ENCODE measurements around the gene TMEM47. TPM values are rescaled to one million over a fixed set of nuclear protein-coding genes. Genes with fewer than 3 reads are reported as not detected.

TMEM47 gene
- total RNA-seq (2014; rRNA removed; shearing (Covaris generic)) = not detected in 2 replicates
- not detected in 2 replicates for total RNA-seq (2022)
- not detected for Bru-seq, nascent RNA
- not detected for BruChase-seq, experiment 1, labeled RNA remaining after a 6-hour chase
- BruChase-seq, experiment 2, labeled RNA remaining after a 2-hour chase = not detected
- long read RNA-seq = 0 reads

DNA sequence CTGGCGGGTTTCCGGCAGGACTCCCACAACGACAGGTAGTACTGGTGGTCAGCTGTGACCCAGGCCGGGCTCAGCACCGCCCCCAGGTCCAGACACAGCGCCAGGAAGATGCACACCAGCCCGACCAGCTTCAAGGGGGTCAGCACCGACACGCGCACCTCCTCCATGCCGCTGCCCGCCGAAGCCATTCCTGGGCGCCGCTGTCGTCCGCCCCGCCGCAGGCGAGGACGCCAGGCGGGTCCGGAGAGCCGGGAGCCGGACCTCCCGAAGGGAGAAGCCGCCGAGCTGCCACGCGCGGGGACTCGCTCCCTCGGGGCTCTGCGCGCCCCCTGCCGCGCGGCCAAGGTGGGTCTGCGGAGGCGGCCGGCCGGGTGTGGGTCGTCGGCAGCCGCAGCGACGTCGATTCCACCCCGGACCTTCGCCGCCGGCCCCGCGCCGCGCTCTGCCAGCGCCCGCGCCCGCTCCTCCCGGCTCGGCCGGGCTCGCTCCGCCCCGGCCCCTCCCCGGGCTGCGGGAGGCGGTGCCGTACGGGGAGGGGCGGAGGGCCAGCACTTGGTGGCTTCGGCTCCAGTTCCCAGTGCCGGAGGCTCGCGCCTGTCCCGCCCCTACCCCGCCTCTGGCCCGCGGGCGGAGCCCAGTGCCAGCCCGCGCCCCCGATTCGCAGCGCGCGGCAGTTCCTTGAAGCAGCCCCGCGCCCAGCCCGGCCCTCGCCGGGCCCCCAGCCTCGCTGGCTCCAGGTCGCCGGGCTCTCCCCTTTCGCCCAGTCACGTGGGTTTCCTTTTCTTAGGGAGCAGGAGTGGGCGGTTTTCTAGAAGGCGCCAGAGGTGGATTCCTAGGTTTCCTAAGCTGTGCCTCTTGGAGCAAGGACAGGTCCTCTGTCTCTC lies at the start of gene TMEM47:
TMEM47 (minus strand) TSS at position 444 of the 884 bp plus-strand sequence; CDS start at position 188, 256 bp downstream.
- H3K27ac ChIP-seq (ENCODE audit: low read depth, low read length, poor library complexity, severe bottlenecking) = no peak within 1 kb of the TSS
- POLR2A ChIA-PET = no interaction called here
- no peaks in the 10 kb centered on the region for H3K4me1 ChIP-seq (ENCODE audit: insufficient read depth, low read length, poor library complexity, severe bottlenecking)
- no peaks in the 10 kb centered on the region for H4K20me1 ChIP-seq (ENCODE audit: insufficient read depth, low read length)
- CTCF ChIA-PET (ENCODE audit: unreplicated experiment) = no interaction called here
- H3K4me2 ChIP-seq (ENCODE audit: low read length) = no peak within 1 kb of the TSS
- BruUV-seq (replicated peaks) = no TSS peak
- H3K4me3 ChIP-seq (ENCODE audit: low read depth, low read length, poor library complexity, severe bottlenecking) = no peak within 1 kb of the TSS
- TF ChIP-seq CTCF (conservative IDR thresholded peaks at IDR 0.05; ENCODE audit: low read length) = no peak
- TF ChIP-seq EZH2phosphoT487 (IDR thresholded peaks at IDR 0.05; ENCODE audit: borderline replicate concordance, low read depth, low read length) = no peak
- no peak for DNase-seq (ENCODE audit: low spot score)
- intact Hi-C loops (cut with micrococcal nuclease; ENCODE audit: unreplicated experiment) = no loop called here
- no peaks in the 10 kb centered on the region for H3K9me2 ChIP-seq (ENCODE audit: insufficient read depth, low read length)
- no peaks in the 10 kb centered on the region for H3K36me3 ChIP-seq (ENCODE audit: insufficient read depth, low read length)
- no peaks in the 10 kb centered on the region for H3K9me3 ChIP-seq (ENCODE audit: low read length)
- no peak within 1 kb of the TSS for H2AFZ ChIP-seq (ENCODE audit: low read length)
- no peaks in the 10 kb centered on the region for H3K79me2 ChIP-seq (ENCODE audit: insufficient read depth, low read depth, low read length)

DNA sequence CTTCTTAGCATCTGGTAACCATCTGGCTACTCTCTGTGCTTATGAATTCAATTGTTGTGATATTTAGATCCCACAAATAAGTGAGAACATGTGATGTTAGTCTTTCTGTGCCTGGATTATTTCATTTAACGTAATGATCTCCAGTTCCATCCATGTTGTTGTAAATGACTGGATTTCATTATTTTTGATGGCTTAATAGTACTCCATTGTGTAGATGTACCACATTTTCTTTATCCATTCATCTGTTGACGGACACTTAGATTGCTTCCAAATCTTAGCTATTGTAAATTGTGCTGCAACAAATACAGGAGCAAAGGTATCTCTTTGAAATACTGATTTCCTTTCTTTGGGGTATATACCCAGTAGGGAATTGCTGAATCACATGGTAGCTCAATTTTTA lies 30.0 kb upstream of the TMEM47 start:
- H3K27ac ChIP-seq (ENCODE audit: low read depth, low read length, poor library complexity, severe bottlenecking) = no peak overlapping the region
- no peaks in the 10 kb centered on the region for H3K4me1 ChIP-seq (ENCODE audit: insufficient read depth, low read length, poor library complexity, severe bottlenecking)
- no peak overlapping the region for H3K4me3 ChIP-seq (ENCODE audit: low read depth, low read length, poor library complexity, severe bottlenecking)
- no peaks in the 10 kb centered on the region for H4K20me1 ChIP-seq (ENCODE audit: insufficient read depth, low read length)
- TF ChIP-seq CTCF (conservative IDR thresholded peaks at IDR 0.05; ENCODE audit: low read length) (no peak), EZH2phosphoT487 (IDR thresholded peaks at IDR 0.05; ENCODE audit: borderline replicate concordance, low read depth, low read length) (no peak)
- no peak for DNase-seq (ENCODE audit: low spot score)
- BruUV-seq (replicated peaks) = no TSS peak
- no peaks in the 10 kb centered on the region for H3K9me3 ChIP-seq (ENCODE audit: low read length)
- H3K9me2 ChIP-seq (ENCODE audit: insufficient read depth, low read length) = no peaks in the 10 kb centered on the region
- no peak overlapping the region for H3K4me2 ChIP-seq (ENCODE audit: low read length)
- intact Hi-C loops (cut with micrococcal nuclease; ENCODE audit: unreplicated experiment) = no loop called here
- ChIA-PET CTCF (ENCODE audit: unreplicated experiment) (no interaction called here), POLR2A (no interaction called here)
- H3K79me2 ChIP-seq (ENCODE audit: insufficient read depth, low read depth, low read length) = no peaks in the 10 kb centered on the region
- H2AFZ ChIP-seq (ENCODE audit: low read length) = no peak overlapping the region
- no peaks in the 10 kb centered on the region for H3K36me3 ChIP-seq (ENCODE audit: insufficient read depth, low read length)

- Histone ChIP-seq H3K4me2 (ENCODE audit: low read length) (no peak overlapping the region), H3K9me2 (ENCODE audit: insufficient read depth, low read length) (no peaks in the 10 kb centered on the region), H3K27ac (ENCODE audit: low read depth, low read length, poor library complexity, severe bottlenecking) (no peak overlapping the region), H4K20me1 (ENCODE audit: insufficient read depth, low read length) (no peaks in the 10 kb centered on the region), H2AFZ (ENCODE audit: low read length) (no peak overlapping the region), H3K36me3 (ENCODE audit: insufficient read depth, low read length) (no peaks in the 10 kb centered on the region), H3K4me3 (ENCODE audit: low read depth, low read length, poor library complexity, severe bottlenecking) (no peak overlapping the region), H3K79me2 (ENCODE audit: insufficient read depth, low read depth, low read length) (no peaks in the 10 kb centered on the region), H3K9me3 (ENCODE audit: low read length) (no peaks in the 10 kb centered on the region), H3K4me1 (ENCODE audit: insufficient read depth, low read length, poor library complexity, severe bottlenecking) (no peaks in the 10 kb centered on the region)
- ChIA-PET CTCF (ENCODE audit: unreplicated experiment) (no interaction called here), POLR2A (no interaction called here)
- intact Hi-C loops (cut with micrococcal nuclease; ENCODE audit: unreplicated experiment) = no loop called here
- DNase-seq (ENCODE audit: low spot score) = no peak
- no TSS peak for BruUV-seq (replicated peaks)
- TF ChIP-seq EZH2phosphoT487 (IDR thresholded peaks at IDR 0.05; ENCODE audit: borderline replicate concordance, low read depth, low read length) (no peak), CTCF (conservative IDR thresholded peaks at IDR 0.05; ENCODE audit: low read length) (no peak)
Observed at GRCh38 chrX:34659575-34659974, 2.5 kb upstream of the TMEM47 start.

Measured in OCI-LY7 (cell line).